Liver (tissue), 3 donors: ENCODE results near the gene ACACA.
"Not testable (repeated sequence)": the region's sequence is repeated elsewhere in the genome, so short reads cannot be mapped to it uniquely, and the experiment has no call there.

Experiments used
- EGR1 ChIP-seq, 2 donors: IDR thresholded peaks; 2 replicates each; pipeline ENCODE4 v1.6.1; 2016 to 2018; ENCODE audit warnings: antibody characterized with exemption in 2 of 2, low read depth in 2 of 2
- FOXA1 ChIP-seq: IDR thresholded peaks from 2 replicates; pipeline ENCODE4 v1.6.1; 2016; ENCODE audit warnings: antibody characterized with exemption
- GABPA ChIP-seq, 2 donors: IDR thresholded peaks in 1 of 2; conservative IDR thresholded peaks in 1 of 2; 2 replicates each; pipeline ENCODE4 v1.6.1; 2016; ENCODE audit warnings: antibody characterized with exemption in 2 of 2, mild to moderate bottlenecking in 1 of 2, moderate library complexity in 1 of 2
- JUND ChIP-seq, 2 donors: IDR thresholded peaks; 2 replicates each; pipeline ENCODE4 v1.6.1; 2016; ENCODE audit warnings: antibody characterized with exemption in 2 of 2
- NR2F2 ChIP-seq: IDR thresholded peaks from 2 replicates; pipeline ENCODE4 v1.6.1; 2016; ENCODE audit warnings: antibody characterized with exemption
- TF ChIP-seq, protein P1 (sequence below): fragments of 150-350 bp; IDR thresholded peaks from 2 replicates; pipeline ENCODE4 v1.5.1; 2017; ENCODE audit warnings: improper control_type of control experiment, low read depth, low read length; ENCODE audit not compliant: missing input control
- TF ChIP-seq, protein P2 (sequence below): IDR thresholded peaks from 2 replicates; pipeline ENCODE4 v1.6.1; 2016; ENCODE audit warnings: antibody characterized with exemption, mild to moderate bottlenecking
- TF ChIP-seq, protein P3 (sequence below): IDR thresholded peaks from 2 replicates; pipeline ENCODE4 v1.6.1; 2016; ENCODE audit warnings: antibody characterized with exemption
- TF ChIP-seq, protein P4 (sequence below): IDR thresholded peaks from 2 replicates; pipeline ENCODE4 v1.6.1; 2016; ENCODE audit warnings: antibody characterized with exemption
- donor health status: healthy.
- donor health status: healthy.

DNA sequence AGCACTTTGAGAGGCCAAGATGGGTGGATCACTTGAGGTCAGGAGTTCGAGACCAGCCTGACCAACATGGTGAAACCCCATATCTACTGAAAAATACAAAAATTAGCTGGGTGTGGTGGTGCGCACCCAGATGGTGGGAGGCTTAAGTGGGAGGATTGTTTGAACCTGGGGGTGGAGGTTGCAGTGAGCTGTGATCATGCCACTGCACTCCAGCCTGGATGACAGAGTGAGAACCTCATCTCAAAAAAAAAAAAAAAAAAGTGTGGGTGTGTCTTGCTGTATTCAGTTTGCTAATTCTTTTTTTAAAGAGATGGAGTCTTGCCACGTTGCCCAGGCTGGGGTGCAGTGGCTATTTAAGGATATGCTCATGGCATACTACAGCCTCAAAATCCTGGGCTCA, 333.2 kb downstream of the ACACA start:
- TF ChIP-seq, protein P1, sequence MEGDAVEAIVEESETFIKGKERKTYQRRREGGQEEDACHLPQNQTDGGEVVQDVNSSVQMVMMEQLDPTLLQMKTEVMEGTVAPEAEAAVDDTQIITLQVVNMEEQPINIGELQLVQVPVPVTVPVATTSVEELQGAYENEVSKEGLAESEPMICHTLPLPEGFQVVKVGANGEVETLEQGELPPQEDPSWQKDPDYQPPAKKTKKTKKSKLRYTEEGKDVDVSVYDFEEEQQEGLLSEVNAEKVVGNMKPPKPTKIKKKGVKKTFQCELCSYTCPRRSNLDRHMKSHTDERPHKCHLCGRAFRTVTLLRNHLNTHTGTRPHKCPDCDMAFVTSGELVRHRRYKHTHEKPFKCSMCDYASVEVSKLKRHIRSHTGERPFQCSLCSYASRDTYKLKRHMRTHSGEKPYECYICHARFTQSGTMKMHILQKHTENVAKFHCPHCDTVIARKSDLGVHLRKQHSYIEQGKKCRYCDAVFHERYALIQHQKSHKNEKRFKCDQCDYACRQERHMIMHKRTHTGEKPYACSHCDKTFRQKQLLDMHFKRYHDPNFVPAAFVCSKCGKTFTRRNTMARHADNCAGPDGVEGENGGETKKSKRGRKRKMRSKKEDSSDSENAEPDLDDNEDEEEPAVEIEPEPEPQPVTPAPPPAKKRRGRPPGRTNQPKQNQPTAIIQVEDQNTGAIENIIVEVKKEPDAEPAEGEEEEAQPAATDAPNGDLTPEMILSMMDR = not testable (repeated sequence)
- not testable (repeated sequence) for TF ChIP-seq JUND (IDR thresholded peaks at IDR 0.05); GABPA (IDR thresholded peaks at IDR 0.05 in 1 of 2, conservative IDR thresholded peaks at IDR 0.05 in 1 of 2); EGR1 (IDR thresholded peaks at IDR 0.05; ENCODE audit: low read depth in 2 of 2); FOXA1; NR2F2
- TF ChIP-seq, protein P2, sequence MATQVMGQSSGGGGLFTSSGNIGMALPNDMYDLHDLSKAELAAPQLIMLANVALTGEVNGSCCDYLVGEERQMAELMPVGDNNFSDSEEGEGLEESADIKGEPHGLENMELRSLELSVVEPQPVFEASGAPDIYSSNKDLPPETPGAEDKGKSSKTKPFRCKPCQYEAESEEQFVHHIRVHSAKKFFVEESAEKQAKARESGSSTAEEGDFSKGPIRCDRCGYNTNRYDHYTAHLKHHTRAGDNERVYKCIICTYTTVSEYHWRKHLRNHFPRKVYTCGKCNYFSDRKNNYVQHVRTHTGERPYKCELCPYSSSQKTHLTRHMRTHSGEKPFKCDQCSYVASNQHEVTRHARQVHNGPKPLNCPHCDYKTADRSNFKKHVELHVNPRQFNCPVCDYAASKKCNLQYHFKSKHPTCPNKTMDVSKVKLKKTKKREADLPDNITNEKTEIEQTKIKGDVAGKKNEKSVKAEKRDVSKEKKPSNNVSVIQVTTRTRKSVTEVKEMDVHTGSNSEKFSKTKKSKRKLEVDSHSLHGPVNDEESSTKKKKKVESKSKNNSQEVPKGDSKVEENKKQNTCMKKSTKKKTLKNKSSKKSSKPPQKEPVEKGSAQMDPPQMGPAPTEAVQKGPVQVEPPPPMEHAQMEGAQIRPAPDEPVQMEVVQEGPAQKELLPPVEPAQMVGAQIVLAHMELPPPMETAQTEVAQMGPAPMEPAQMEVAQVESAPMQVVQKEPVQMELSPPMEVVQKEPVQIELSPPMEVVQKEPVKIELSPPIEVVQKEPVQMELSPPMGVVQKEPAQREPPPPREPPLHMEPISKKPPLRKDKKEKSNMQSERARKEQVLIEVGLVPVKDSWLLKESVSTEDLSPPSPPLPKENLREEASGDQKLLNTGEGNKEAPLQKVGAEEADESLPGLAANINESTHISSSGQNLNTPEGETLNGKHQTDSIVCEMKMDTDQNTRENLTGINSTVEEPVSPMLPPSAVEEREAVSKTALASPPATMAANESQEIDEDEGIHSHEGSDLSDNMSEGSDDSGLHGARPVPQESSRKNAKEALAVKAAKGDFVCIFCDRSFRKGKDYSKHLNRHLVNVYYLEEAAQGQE = not testable (repeated sequence)
- TF ChIP-seq, protein P3, sequence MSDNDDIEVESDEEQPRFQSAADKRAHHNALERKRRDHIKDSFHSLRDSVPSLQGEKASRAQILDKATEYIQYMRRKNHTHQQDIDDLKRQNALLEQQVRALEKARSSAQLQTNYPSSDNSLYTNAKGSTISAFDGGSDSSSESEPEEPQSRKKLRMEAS = not testable (repeated sequence)
- TF ChIP-seq, protein P4, sequence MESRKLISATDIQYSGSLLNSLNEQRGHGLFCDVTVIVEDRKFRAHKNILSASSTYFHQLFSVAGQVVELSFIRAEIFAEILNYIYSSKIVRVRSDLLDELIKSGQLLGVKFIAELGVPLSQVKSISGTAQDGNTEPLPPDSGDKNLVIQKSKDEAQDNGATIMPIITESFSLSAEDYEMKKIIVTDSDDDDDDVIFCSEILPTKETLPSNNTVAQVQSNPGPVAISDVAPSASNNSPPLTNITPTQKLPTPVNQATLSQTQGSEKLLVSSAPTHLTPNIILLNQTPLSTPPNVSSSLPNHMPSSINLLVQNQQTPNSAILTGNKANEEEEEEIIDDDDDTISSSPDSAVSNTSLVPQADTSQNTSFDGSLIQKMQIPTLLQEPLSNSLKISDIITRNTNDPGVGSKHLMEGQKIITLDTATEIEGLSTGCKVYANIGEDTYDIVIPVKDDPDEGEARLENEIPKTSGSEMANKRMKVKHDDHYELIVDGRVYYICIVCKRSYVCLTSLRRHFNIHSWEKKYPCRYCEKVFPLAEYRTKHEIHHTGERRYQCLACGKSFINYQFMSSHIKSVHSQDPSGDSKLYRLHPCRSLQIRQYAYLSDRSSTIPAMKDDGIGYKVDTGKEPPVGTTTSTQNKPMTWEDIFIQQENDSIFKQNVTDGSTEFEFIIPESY = not testable (repeated sequence)
